Fibroblast of lung (primary cell): ENCODE results near the gene CHCHD1. TPM values are rescaled to one million over a fixed set of nuclear protein-coding genes. Genes with fewer than 3 reads are reported as not detected.
"Not testable (repeated sequence)": the region's sequence is repeated elsewhere in the genome, so short reads cannot be mapped to it uniquely, and the experiment has no call there.

Source experiments
- DNase-seq, 2 donors: peaks; one replicate each; pipeline versions ENCODE4 v3.0.0 to v3.0.0-alpha.2; 2010; ENCODE audit warnings: low read depth in 2 of 2
- H2AFZ ChIP-seq: 2 replicates; pipeline ENCODE4 v1.5.1; 2012; ENCODE audit warnings: low read length, control low read depth, inconsistent platforms
- H3K27ac ChIP-seq: 2 replicates; pipeline ENCODE4 v1.5.1; 2011; ENCODE audit warnings: low read length, control low read depth; ENCODE audit not compliant: insufficient read depth
- H3K27me3 ChIP-seq: 2 replicates; pipeline ENCODE4 v1.5.1; 2011; ENCODE audit warnings: mild to moderate bottlenecking, low read length; ENCODE audit not compliant: control insufficient read depth, insufficient read depth
- H3K36me3 ChIP-seq: 2 replicates; pipeline ENCODE4 v1.5.1; 2011; ENCODE audit warnings: low read length; ENCODE audit not compliant: control insufficient read depth, insufficient read depth
- H3K4me1 ChIP-seq: 2 replicates; pipeline ENCODE4 v1.5.1; 2011; ENCODE audit warnings: low read length; ENCODE audit not compliant: control insufficient read depth, insufficient read depth; ENCODE audit errors: extremely low read depth
- H3K4me2 ChIP-seq: 2 replicates; pipeline ENCODE4 v1.5.1; 2011; ENCODE audit warnings: low read length, control low read depth; ENCODE audit not compliant: insufficient read depth; ENCODE audit errors: extremely low read depth
- H3K4me3 ChIP-seq, 4 experiments: fragments of 200-600 bp in 1 of 4; sonication (generic) in 1 of 4; replicated peaks in 1 of 4; 2 replicates each; pipeline ENCODE4 v1.5.1; 2011 to 2016; ENCODE audit warnings: low read length in 4 of 4, low read depth in 3 of 4, mild to moderate bottlenecking in 3 of 4, control low read depth in 2 of 4, inconsistent platforms in 1 of 4, mixed read lengths in 1 of 4; ENCODE audit not compliant: insufficient read depth in 1 of 4; ENCODE audit errors: control extremely low read depth in 1 of 4
- H3K79me2 ChIP-seq: 2 replicates; pipeline ENCODE4 v1.5.1; 2012; ENCODE audit warnings: mild to moderate bottlenecking, low read length, inconsistent platforms; ENCODE audit not compliant: control insufficient read depth, insufficient read depth
- H3K9ac ChIP-seq: 2 replicates; pipeline ENCODE4 v1.5.1; 2011; ENCODE audit warnings: mild to moderate bottlenecking, low read length, control low read depth; ENCODE audit not compliant: insufficient read depth
- H3K9me3 ChIP-seq: 2 replicates; pipeline ENCODE4 v1.5.1; 2012; ENCODE audit warnings: low read depth, low read length; ENCODE audit not compliant: control insufficient read depth, insufficient read depth
- H4K20me1 ChIP-seq: 2 replicates; pipeline ENCODE4 v1.5.1; 2011; ENCODE audit warnings: low read length; ENCODE audit not compliant: control insufficient read depth, insufficient read depth; ENCODE audit errors: extremely low read depth
- EZH2 ChIP-seq: IDR thresholded peaks from 2 replicates; pipeline ENCODE4 v1.5.1; 2012; ENCODE audit warnings: low read length, control low read depth, mild to moderate bottlenecking; ENCODE audit errors: missing control alignments
- polyA plus RNA-seq, 2 donors: library from polyadenylated mRNA; depleted of rRNA in 1 of 2; stranded (reverse) in 1 of 2; unstranded in 1 of 2; fragments of >200 nt; gene quantifications; 2 replicates each; pipeline ENCODE4 v1.2.1, GENCODE V29; 2011 to 2012; ENCODE audit warnings: missing spikeins in 1 of 2
- total RNA-seq: library from RNA; depleted of rRNA; stranded (reverse); fragments of >200 nt; gene quantifications from 2 replicates; pipeline ENCODE4 v1.2.1, GENCODE V29; 2014
- TF ChIP-seq, protein P1 (sequence below), 2 donors: IDR thresholded peaks in 1 of 2; conservative IDR thresholded peaks in 1 of 2; 1 replicate in 1 of 2; 2 replicates in 1 of 2; pipeline ENCODE4 v1.5.1; 2011 to 2012; ENCODE audit warnings: low read length in 2 of 2, control low read depth in 1 of 2, inconsistent platforms in 1 of 2, low read depth in 1 of 2, mild to moderate bottlenecking in 1 of 2

Gene CHCHD1
- total and polyA plus RNA-seq, 2 donors (not counting 1 experiment from before 2014, with no cell fraction given) = 21.3 to 31.0 TPM

DNA sequence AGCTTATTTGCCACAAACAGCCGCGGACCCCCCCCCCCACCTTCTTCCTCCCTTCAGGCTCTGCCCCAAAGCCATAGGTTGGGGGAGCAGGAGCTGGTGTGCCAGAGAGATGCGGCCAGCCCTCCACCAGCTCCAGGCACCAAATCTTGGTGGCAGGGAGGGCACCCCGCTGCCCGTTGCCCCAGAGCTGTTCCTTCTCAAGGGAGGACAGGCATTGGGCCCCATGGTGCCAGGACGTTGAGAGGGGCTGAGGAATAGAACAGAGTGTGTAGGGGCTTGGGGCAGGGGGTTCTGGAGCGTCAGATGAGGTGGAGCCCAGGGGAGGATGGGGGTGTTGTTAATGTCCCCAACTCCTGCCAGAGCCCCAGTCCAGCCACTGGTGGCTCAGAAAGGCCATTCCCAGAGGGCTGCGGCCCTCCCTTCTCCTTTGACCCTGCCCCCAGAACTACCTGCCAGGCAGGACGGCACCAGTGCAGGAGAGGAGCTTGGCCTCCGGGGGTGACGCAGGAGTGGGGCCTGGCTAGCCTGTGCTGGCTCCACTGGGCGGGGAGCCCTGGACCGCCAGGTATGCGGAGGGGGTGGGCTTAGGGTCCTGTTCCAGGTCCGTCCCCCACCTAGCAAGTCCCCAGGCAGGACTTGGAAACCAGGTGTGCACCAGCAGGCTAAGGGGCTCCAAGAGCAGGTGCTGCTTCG, 47.7 kb upstream of the CHCHD1 start:
- Histone ChIP-seq H3K4me2 (no peak overlapping the region), H3K9me3 (no peaks in the 10 kb centered on the region), H2AFZ (no peak overlapping the region), H4K20me1 (no peaks in the 10 kb centered on the region), H3K9ac (no peak overlapping the region), H3K79me2 (peaks cover 32% of the 10 kb centered on the region), H3K36me3 (peaks cover 1% of the 10 kb centered on the region), H3K4me1 (no peaks in the 10 kb centered on the region), H3K27ac (no peak overlapping the region), H3K27me3 (no peaks in the 10 kb centered on the region), H3K4me3 (no peak overlapping the region)
- TF ChIP-seq, protein P1, sequence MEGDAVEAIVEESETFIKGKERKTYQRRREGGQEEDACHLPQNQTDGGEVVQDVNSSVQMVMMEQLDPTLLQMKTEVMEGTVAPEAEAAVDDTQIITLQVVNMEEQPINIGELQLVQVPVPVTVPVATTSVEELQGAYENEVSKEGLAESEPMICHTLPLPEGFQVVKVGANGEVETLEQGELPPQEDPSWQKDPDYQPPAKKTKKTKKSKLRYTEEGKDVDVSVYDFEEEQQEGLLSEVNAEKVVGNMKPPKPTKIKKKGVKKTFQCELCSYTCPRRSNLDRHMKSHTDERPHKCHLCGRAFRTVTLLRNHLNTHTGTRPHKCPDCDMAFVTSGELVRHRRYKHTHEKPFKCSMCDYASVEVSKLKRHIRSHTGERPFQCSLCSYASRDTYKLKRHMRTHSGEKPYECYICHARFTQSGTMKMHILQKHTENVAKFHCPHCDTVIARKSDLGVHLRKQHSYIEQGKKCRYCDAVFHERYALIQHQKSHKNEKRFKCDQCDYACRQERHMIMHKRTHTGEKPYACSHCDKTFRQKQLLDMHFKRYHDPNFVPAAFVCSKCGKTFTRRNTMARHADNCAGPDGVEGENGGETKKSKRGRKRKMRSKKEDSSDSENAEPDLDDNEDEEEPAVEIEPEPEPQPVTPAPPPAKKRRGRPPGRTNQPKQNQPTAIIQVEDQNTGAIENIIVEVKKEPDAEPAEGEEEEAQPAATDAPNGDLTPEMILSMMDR (conservative IDR thresholded peaks at IDR 0.05 in 1 of 2, IDR thresholded peaks at IDR 0.05 in 1 of 2; ENCODE audit: low read depth in 1 of 2, low read length in 2 of 2) = no peak
- no peak for TF ChIP-seq EZH2
- no peak for DNase-seq

DNA sequence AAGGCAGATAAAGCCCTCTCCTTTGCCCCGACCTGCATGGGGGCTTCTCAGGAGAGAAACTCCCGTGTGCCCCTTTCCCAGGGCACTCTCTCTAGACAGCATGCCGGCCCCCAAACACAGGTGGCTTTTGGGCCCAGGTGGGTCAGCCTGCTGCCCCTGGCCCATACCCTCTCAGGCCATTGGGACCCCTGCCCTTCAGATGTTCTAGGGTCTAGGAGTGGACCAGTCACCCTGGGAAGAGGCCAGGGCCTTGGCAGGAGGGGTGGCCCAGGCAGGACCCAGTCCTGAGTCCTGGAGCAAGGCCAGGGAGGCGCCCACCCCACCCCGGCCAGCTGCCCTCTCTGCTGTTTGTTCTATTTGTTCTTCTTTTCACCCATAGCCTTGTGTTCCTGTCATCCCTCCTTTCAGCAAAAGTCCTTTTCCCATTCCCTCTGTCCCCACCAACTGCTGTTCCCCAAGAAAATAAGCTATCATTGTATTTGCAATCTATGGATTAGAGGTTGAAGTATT, 47.0 kb upstream of the CHCHD1 start:
- Histone ChIP-seq H4K20me1 (no peaks in the 10 kb centered on the region), H2AFZ (no peak overlapping the region), H3K36me3 (peaks cover 1% of the 10 kb centered on the region), H3K4me3 (no peak overlapping the region), H3K27me3 (no peaks in the 10 kb centered on the region), H3K4me2 (no peak overlapping the region), H3K9me3 (no peaks in the 10 kb centered on the region), H3K9ac (no peak overlapping the region), H3K4me1 (no peaks in the 10 kb centered on the region), H3K27ac (no peak overlapping the region), H3K79me2 (peaks cover 32% of the 10 kb centered on the region)
- no peak for TF ChIP-seq EZH2
- TF ChIP-seq, protein P1 (conservative IDR thresholded peaks at IDR 0.05 in 1 of 2, IDR thresholded peaks at IDR 0.05 in 1 of 2; ENCODE audit: low read depth in 1 of 2, low read length in 2 of 2) = no peak
- no peak for DNase-seq

DNA sequence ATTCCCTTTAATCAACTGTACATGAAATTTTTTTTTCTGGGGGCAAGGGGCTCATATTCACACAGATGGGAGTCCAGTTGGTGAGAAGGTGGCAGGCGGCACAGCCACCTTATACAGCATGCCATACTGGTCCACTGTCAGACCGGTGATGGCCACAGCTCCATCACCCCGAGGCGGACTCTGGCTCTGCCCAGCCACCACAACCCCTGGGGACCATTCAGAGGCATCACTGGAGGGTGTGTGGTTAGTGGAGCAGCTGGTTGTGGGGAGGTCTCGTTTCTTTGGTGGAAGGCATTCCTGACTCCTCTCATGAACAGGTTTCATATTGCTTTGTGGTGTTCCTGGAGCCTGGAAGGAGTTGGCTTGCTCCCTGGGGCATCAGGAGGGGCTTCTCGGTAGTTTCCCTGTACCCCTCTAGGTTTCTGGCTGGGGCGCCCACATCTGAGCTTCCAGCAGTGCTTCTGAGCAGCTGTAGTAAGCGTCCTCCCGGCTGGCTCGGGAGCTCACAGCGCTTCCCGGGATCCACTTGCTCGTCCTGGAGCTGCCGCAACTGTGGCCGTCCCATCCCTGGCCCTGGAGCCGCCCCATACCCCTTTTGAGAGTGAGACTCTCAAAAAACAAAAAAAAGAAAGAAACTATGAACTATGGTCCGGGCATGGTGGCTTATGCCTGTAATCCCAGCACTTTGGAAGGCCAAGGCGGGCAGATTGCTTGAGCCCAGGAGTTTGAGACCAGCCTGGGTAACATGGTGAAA, 41.2 kb upstream of the CHCHD1 start:
- not testable (repeated sequence) for H3K4me2 ChIP-seq, H3K36me3 ChIP-seq, H3K4me1 ChIP-seq, H3K27me3 ChIP-seq, H2AFZ ChIP-seq, H3K4me3 ChIP-seq, H4K20me1 ChIP-seq, H3K27ac ChIP-seq, H3K9me3 ChIP-seq, H3K9ac ChIP-seq, DNase-seq
- peaks cover 27% of the 10 kb centered on the region for H3K79me2 ChIP-seq
